BE2C (cell line): Measurements from ENCODE around the gene KRT83.

Experiments used
- DNase-seq: peaks from one replicate; pipeline ENCODE4 v3.0.0-alpha.2; 2020
- H3K27me3 ChIP-seq: fragments of 250-450 bp; sonication (Bioruptor Pico); 2 replicates; pipeline ENCODE4 v1.5.1; 2020; ENCODE audit warnings: mild to moderate bottlenecking
- H3K36me3 ChIP-seq: fragments of 250-450 bp; sonication (Bioruptor Pico); 2 replicates; pipeline ENCODE4 v1.5.1; 2020; ENCODE audit warnings: mild to moderate bottlenecking
- H3K4me1 ChIP-seq: fragments of 250-450 bp; sonication (Bioruptor Pico); 2 replicates; pipeline ENCODE4 v1.5.1; 2020
- H3K4me3 ChIP-seq: 2 replicates; pipeline ENCODE4 v1.5.1; 2011; ENCODE audit warnings: low read depth, low read length
- H3K9me3 ChIP-seq: fragments of 250-450 bp; sonication (Bioruptor Pico); 2 replicates; pipeline ENCODE4 v1.5.1; 2020
- TF ChIP-seq, protein P1 (sequence below): IDR thresholded peaks from 2 replicates; pipeline ENCODE4 v1.5.1; 2012; ENCODE audit warnings: mild to moderate bottlenecking, low read depth, low read length

The KRT83 gene

DNA sequence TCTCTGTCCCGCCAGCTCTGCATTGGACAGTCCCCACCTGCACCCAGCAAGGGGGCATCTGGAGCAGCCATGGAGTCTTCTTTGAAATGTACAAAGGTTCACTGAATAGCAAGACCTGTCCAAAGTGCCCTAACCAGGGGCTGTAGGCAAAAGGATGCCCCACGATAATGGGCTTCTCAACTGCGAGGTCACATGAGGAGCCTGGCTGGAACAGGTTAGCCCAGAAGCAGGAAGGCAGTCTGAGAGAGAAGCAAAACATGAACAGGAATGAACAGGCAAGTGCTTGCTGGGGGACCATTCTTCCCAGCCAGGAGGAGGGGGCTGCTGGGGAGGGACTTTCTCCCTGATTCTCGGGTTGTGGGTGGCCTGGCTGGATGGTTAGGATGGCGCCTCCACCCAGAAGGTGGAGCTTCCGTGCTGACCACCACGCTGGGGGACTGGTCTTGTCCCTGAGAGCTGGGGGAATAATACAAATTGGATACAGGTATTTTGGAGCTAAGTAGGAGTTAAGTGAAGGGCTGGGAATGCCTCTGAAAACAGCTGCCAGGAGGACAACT is 39.0 kb upstream of the KRT83 start:
- Histone ChIP-seq H3K4me3 (no peak overlapping the region), H3K9me3 (no peaks in the 10 kb centered on the region), H3K36me3 (no peaks in the 10 kb centered on the region), H3K4me1 (no peaks in the 10 kb centered on the region), H3K27me3 (peaks cover 18% of the 10 kb centered on the region; the same call in 1 of the 2 replicates)
- no peak for DNase-seq
- TF ChIP-seq, protein P1, sequence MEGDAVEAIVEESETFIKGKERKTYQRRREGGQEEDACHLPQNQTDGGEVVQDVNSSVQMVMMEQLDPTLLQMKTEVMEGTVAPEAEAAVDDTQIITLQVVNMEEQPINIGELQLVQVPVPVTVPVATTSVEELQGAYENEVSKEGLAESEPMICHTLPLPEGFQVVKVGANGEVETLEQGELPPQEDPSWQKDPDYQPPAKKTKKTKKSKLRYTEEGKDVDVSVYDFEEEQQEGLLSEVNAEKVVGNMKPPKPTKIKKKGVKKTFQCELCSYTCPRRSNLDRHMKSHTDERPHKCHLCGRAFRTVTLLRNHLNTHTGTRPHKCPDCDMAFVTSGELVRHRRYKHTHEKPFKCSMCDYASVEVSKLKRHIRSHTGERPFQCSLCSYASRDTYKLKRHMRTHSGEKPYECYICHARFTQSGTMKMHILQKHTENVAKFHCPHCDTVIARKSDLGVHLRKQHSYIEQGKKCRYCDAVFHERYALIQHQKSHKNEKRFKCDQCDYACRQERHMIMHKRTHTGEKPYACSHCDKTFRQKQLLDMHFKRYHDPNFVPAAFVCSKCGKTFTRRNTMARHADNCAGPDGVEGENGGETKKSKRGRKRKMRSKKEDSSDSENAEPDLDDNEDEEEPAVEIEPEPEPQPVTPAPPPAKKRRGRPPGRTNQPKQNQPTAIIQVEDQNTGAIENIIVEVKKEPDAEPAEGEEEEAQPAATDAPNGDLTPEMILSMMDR: no peak

DNA sequence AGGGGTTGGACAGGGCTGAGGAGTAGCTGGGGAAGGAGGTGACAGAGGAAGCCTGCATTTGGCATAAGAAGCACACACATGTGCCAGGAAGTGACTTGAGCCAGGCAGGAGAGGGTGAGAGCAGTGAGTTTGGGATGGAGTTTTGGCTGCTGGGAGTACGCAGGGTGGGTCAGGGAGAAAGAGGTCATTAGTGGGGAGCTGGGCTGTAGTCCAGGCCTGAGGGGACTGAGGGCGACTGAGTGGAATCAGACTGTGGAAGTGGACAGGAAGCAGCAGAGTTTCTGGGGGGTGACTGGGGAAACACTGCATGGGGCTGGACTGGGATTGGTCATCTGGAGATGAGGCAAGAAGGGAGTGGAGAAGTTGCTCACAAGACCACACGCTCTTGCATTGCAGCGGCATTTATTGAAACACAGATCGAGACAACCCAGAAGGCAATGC is 38.4 kb upstream of the KRT83 start:
- no peaks in the 10 kb centered on the region for H3K36me3 ChIP-seq
- TF ChIP-seq, protein P1: no peak
- no peaks in the 10 kb centered on the region for H3K4me1 ChIP-seq
- no peak overlapping the region for H3K4me3 ChIP-seq
- no peak for DNase-seq
- H3K9me3 ChIP-seq: no peaks in the 10 kb centered on the region
- peaks cover 21% of the 10 kb centered on the region for H3K27me3 ChIP-seq

DNA sequence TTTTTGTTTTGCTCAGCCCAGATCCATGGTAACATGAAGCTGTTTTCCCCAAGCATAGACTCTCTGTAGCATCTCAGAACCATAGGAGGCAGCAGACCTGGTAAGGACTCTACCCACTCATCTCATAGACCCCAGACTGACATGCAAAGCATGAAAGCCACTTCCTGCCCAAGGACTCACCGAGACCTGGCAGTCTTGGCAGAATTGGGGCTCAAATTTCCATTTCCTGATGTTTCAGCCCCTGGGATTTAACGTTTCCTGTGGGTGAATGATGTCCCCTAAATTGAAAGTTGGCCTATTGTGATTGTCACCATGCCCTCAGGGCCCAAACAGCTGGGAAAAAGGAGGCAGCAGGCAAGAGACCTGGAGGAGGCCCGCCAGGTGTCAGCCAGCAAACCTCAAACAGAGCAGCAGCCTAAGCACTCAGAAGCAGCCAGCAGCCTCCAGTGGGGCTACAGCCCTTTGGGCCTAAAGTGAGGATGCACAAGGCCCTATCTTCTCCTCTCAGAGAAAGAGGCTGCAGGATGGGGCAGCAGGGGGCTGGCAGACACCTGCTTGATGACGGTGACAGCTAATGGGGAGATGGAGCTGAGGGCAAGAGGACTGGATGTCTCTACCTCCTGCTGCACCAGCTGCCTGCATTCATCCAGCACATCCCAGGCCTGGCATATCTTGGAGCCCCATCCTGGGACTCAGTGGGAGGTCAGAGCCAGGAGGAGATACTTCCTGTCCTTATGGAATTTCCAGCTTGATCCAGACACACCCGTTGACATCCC is 37.6 kb upstream of the KRT83 start:
- no peak overlapping the region for H3K4me3 ChIP-seq

DNA sequence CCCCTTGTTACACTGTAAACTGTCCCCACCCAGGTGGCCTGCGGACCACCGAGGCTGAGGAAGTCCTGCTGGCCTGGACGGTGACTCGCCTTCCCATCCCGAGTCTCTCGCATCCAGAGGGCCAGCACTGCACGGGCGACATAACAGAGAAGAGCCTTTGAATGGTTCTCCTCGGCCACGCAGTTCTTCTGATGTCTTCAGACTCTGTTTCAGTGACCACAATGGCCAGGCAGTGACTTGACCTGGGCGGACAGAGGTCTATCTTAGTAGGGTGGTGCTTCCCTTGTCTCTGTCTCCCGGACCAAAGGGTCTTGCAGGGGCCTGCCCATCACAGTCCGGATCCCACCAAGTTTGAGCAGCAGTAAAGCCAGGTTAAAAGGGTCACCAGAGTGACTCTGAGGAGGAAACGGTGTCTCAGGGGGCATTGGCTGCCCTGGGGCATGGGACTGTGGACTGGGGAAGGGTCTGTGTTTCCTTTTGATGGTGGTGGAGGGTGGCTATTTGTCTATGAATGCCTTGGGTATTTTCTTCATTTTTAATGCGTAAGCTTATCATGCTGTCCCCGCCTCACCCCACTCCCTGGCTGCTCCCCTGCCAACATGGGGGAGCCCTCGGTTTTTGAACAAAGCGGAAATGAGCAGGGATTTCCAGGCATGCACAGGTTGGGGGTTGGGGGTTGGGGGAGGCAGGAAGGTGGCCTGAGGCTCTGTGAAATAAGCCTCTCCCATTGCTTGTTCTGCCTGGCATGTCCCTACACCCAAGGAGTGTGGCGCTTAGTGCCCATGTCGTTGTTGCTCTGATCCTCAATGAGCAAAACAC is 35.8 kb upstream of the KRT83 start:
- Histone ChIP-seq H3K27me3 (peaks cover 29% of the 10 kb centered on the region), H3K4me1 (peaks cover 8% of the 10 kb centered on the region), H3K4me3 (no peak overlapping the region), H3K36me3 (no peaks in the 10 kb centered on the region), H3K9me3 (no peaks in the 10 kb centered on the region)
- DNase-seq: no peak
- TF ChIP-seq, protein P1: no peak

More for the DNA sequence above, 37.6 kb upstream of the KRT83 start:
- DNase-seq: no peak
- Histone ChIP-seq H3K9me3 (no peaks in the 10 kb centered on the region), H3K4me1 (peaks cover 8% of the 10 kb centered on the region), H3K27me3 (peaks cover 29% of the 10 kb centered on the region), H3K36me3 (no peaks in the 10 kb centered on the region)
- TF ChIP-seq, protein P1: no peak

DNA sequence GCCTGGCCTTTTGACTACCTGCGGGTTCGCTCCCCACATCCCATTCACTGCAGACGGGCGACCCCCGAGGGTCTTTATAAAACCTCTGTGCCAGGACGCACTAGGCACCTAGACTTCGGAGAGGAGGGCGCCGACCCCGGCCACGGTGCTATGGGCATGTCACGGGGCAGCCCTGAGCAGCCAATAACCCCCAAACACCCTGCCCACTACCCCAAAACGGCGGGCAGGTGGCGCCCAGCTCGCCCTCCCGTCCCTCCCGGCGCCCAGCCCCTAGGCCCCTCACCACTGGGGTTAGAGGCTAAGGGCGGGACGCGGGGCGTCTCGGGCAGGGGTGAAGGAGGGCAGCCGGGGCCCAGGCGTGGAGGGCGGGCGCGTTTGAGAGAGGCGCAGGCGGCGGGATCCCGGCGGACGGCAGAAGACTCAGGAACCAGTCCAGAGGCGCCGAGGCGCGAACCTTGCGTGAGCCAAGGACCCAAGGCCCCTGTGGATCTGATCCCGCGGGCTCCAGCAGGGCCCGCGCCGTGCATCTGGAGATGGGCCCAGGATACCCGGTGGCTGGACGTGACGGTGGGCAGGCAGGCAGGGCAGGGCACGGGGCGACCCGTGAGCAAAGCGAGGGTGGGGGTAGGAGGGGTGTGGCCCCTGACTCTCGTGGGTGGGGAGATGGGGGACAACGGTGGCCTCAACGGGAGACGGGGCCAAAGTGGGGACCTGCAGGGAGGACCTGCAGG is 35.0 kb upstream of the KRT83 start:
- Histone ChIP-seq H3K9me3 (no peaks in the 10 kb centered on the region), H3K36me3 (no peaks in the 10 kb centered on the region), H3K27me3 (peaks cover 31% of the 10 kb centered on the region), H3K4me3 (no peak overlapping the region), H3K4me1 (peaks cover 8% of the 10 kb centered on the region)
- DNase-seq: no peak
- TF ChIP-seq, protein P1: no peak
